EH (cell line): ENCODE measurements around the gene CHAD.

Source experiments
- DNase-seq: peaks from one replicate; pipeline ENCODE4 v3.0.0-alpha.2; 2015; ENCODE audit warnings: low read depth

Gene CHAD, protein sequence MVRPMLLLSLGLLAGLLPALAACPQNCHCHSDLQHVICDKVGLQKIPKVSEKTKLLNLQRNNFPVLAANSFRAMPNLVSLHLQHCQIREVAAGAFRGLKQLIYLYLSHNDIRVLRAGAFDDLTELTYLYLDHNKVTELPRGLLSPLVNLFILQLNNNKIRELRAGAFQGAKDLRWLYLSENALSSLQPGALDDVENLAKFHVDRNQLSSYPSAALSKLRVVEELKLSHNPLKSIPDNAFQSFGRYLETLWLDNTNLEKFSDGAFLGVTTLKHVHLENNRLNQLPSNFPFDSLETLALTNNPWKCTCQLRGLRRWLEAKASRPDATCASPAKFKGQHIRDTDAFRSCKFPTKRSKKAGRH

DNA sequence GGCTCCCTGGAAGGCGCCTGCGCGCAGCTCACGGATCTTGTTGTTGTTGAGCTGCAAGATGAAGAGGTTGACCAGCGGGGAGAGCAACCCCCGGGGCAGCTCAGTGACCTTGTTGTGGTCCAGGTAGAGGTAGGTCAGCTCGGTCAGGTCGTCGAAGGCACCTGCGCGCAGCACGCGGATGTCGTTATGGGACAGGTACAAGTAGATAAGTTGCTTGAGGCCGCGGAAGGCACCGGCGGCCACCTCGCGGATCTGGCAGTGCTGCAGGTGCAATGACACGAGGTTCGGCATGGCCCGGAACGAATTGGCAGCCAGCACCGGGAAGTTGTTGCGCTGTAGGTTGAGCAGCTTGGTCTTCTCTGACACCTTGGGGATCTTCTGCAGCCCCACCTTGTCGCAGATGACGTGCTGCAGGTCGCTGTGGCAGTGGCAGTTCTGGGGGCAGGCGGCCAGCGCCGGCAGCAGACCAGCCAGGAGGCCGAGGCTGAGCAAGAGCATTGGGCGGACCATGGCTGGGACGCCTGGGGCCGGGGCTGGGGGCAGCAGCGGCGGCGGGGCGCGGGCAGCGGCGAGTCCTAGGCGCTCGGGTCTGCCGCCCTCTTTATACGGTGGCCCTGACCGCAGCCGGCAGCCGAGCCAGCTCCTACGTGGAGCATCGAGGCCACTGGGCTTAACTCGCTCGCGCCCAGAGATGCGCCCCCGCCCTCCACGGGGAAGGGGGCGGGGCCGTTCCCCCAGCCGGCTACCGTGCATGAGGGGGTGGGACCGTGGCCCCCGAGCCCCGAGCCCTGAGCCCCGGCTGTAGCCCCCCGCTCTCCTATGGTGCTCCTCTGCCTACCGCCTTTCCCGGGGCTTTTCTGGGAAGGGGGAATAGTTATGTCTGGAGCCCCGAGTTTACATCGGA lies at the start of gene CHAD:
Gene CHAD, minus strand, starts transcription at position 577 of the 904 bp plus-strand sequence. Its CDS starts 67 bp downstream, at position 510.
- DNase-seq = peak; percentile 30

DNA sequence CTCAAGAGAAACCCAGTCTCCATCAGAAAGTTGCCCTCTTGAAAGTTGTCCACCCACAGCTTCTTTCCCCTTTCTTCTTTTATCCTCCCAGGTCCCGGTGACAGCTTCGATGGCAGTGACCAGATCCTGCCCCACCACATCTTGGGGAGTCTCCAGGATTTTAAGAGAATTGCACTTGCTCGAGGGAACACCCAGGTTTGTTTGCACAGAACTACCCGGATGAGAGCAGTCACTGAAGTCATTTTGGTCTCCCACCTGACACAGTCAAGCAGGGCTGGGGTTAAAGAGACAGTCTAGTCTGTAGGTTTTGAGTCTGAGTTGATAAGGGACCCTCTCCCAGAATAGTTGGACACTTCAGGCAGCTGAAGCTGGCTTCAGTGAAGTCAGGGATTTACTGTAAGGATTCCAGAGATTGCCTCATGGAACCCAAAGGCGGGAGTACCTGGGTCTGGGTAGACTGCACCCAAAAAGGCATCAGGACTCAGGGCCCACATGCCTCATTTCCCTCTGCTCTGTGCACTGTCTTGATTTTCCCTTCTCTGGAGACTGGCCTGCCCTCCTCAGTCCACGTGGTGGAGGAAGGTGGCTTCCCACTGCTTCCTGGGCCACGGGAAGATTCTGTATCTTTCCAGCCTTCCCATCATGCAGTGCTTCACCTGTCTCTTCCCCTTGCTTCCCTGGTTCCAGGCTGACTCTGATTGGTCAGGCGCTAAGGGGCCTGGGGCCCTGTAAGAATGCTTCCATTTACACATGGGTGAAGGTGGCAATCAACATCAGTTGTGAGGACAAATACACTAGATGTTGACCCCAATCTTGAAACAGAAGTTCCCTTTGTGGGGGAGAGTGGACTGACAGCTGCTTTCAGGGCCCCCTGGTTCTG lies 49.1 kb upstream of the CHAD start:
- DNase-seq = no peak

DNA sequence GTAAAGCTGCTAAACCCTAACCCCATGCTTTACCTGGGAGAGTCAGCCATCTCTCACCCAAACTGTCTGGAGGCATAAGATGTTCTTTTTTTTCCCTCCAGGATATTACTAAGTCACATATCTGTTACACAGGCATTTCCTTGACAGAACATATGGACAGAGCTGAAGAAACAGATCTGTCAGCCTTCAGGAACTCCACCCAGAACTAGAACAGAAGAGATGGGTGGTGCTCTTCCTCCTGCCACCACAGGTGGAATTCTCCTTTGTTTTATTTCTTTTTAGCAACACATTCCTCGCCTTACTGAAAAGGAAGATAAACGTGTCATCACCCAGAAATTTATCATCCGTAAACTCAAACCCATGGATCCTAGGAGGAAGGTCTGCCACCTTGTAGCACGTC lies 48.3 kb upstream of the CHAD start:
- no peak for DNase-seq

DNA sequence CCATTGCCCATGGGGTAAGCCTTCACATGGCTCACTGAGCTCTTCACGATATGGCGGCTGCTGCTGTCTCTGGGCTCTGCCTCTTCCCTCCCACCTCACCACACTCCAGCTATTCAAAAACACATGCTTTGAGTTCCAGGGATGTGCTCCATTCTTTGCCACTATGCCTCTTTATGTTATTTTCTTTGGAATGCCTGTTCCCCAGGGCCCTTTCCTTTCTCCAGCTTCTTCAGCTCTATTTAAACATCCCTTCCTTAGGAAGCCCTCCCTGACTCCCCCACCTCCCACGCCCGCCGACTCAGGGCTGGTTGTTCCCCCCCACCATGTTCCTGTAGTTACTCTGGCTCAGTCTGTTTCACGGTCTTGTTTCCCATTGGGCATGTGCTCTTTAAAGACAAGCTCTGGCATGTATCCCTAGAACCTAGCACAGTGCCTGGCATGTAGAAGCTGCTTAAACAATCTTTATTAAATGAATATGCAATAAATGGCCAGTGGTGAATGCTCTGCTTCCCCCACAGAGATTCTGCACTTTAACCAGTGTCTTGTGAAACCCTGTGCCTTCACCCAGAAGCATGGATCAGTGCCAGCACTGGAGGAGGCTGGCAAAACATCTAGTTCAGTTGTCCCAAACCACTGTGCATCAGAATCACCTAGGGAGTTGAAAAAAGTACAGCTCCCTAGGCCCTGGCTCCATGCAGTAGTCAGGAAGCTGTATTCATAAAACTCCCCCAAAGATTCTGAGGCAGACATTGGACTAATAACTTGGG lies 46.4 kb upstream of the CHAD start:
- peak; percentile 70 for DNase-seq

DNA sequence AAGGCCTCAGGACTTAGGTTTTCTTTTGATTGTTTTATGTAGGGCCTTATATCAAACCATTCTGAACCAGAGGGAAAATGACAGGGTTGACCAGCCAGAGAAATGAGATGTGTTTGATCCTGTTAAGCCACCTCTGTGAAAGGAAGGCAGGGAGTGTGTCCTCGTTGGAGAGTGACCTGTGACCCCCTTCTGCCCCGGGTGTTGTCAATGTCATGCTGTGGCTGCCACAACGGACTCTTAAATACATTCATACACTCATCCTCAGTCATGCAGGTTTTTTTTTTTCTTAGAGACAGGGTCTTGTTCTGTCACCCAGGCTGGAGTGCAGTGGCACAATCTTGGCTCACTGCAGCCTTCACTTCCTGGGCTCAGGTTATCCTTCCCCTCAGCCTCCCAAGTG lies 45.7 kb upstream of the CHAD start:
- no peak for DNase-seq

DNA sequence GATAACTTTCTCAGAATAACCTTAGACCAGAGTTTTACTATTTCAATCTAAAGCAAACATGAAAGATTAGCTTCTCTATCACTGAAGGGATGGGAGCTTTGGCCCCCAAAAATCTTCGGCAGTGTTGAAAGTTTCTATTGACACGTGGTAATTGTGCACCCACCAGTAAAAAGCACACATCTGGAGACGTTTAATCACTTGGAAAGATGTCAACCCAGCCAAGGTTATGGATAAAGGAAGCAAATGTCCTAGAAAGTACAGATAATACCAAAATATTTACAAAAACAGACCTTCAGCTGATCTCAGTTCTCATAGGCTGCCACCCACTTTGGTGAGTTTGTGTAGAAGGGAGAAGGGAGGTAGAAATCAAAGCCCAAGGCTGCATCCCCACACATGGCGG lies 44.8 kb upstream of the CHAD start:
- DNase-seq = no peak

DNA sequence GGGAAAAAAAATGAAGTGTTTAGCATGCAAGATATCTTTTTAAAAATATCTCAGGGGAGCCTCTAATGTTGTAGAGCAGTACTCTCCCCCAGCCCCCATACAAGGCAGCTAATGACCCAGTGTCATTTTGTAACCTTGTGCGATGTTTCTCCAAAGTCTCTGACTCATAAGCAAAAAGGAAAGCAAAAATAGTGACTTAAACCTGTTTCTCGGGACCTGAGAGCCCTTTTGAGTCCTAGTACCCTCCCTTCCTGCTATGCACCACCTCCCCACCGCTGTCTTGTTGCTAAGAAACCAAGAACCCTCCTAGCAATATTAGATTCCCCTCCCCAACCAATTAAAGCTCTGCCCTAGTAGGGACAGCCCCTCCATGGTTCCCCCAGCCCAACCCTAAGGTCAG lies 42.4 kb upstream of the CHAD start:
- peak; percentile 41 for DNase-seq

DNA sequence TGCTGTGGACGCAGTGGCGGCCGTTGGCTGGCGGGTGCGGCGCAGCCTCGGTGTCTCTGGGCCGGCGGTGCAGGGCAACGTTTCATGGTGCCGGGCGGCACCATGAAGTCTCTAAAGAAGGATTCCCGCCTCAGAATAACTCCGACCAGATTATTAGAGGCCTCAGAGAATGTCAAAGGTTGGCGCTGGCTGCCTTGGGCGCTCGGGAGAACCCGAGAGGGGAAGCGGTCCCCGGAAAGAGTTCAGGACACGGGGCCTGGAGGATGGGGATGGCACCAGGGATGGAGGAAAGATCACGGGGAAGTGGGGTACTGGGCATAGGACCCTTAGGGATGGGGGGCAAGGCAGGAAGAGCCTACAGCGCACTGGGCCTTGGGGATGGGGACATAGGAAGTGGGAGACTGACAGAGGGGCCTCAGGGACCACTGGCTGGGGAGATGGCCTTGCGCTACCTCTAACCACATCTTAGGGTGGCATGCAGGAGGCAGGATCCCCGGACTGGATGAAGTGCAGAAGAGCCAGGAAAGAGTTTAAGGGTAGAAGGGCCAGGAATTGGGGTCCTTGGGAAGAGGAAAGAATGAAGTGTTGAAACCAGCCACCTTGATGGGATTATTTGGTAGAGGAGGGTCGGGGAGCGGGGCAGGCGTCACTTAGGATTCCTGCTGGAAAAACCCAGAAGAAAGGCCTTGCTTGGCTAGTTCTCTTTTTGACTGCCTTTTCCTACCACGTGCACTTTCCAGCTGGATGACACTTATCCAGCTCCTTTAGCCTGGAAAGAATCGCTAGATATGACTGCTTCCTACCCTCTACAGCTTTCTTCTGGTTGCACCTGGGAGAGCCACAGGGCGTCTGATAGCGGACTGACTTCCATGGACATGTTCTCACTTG lies 40.1 kb upstream of the CHAD start:
- no peak for DNase-seq

DNA sequence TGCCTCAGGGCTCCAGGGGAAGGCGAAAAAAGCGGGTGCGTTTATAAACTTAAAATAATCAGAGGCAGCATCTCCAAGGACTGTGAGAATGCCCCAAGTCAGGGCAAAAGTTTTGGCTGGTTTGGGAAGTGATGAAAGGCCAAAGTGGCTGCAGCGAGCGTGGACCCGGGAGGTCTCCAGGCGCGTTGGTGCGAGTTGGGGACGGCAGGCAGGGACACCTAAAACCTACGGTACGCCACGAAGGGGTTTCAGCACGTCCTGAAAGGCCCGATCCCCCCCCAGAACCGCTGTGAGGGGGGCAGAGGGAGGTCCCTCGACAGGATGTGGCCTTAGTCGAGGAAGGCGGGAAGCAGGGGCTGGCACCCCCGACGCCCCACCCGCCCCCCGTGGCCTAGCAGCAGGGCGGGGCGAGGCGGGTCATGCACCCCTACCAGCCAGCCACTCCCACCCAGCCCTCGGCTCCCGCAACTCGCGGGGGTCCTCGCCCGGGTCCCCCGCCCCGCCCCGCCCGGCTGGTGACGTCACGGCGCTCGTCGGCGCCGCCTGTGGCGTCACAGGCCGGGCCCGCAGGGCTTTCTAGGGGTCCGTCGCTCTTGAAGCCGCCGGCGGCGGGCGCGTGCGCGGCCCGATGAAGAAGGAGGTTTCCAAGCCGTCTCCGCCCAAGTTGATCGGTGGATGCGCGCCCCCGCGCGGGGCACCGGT lies 39.3 kb upstream of the CHAD start, which contains the start of gene MYCBPAP:
Gene MYCBPAP, plus strand, starts transcription at position 569 of the 702 bp plus-strand sequence. CDS start 236 bp downstream, outside the sequence.
- DNase-seq = peak; percentile 74

DNA sequence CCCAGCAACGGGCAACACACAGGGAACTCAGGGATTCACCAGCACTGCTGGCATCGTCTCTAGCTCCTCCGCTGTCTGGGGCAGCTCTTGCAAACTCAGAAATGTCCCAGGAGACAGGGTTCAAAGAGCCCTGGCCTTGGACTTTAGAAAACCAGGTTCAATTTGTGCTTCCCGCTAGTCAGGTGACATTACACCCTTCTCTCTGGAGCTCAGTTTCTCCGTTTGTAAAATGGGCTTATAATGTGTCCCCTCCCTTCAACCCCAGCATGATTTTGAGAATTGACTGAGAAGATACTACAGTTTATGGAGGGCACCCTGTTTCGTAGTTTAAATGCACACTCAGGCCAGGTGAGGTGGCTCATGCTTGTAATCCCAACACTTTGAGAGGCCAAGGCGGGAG lies 37.6 kb upstream of the CHAD start:
- no peak for DNase-seq

DNA sequence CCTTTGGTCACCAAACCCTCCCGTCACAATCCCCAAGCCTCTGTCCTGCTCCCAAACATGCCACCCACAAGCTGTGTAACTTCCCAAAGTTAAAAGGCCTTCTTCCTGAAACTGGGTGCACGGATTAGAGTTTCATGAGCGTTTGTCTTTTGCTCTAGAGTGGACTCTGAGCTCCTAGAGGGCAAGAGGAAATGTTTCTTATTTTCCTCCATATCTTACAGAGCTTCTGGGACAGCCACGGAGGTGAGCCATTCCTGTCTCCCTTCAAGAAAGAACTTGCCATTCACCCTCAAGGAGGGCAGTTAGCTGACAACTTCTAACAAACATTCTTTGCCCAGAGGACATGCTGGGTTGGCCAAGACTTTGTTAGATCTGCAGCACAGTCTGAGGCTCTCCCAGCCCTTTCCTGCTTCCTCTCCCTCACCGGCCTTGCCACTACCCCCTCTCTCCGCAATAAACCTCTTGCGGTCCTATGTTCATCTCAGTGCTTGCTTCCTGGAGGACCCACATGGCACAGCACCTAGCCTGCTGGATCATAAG lies 37.0 kb upstream of the CHAD start:
- DNase-seq = no peak

DNA sequence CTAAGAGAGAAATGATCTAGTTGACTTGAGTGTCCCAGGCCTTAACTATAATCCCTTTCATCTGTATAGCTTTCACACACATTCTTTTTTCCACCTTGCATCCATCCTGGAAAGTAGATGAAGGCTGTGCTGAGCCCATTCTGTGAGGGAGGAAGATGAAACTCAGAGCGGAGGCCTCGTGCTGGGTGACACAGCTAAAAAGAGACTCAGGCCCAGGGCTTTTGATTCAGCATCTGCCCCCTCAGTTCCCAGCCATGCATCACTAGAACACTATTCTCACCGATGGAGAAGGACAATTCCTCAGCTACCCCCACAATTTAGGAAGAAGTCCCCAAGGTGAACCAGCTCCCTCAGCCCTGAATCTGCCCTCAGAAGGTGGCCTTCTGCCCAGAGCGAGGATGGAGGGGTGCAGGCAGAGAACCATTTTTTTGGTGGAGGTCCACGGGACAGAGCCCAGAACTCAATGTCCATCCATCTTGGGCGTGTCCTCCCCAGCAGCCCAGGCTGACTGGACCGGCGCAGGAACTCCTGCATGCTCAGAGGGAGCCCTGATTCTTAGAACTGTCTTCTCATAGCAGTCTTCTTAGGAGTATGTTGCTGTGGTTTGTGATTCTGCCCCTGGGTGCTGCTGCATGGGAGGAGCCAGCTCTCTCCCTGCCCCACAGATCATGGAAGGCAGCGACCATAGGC lies 33.8 kb upstream of the CHAD start:
- no peak for DNase-seq

DNA sequence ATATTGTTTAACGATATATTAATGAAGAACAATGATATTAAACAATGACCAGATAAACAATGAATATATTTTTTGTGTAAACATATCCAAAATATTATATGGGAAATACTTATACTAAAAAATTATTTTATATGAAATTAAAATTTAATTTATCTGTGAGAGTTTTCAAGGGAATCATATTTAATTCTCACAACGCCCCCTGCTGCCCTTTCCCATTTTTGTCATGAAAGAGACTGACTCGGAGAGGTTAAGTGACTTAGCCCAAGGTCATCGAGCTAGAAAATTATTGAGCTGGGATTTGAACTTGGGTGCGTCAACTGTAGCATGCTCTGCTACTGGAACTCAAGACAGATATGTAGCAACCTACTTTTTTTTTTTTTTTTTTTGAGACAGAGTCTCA lies 32.4 kb upstream of the CHAD start:
- DNase-seq = peak; percentile 30

DNA sequence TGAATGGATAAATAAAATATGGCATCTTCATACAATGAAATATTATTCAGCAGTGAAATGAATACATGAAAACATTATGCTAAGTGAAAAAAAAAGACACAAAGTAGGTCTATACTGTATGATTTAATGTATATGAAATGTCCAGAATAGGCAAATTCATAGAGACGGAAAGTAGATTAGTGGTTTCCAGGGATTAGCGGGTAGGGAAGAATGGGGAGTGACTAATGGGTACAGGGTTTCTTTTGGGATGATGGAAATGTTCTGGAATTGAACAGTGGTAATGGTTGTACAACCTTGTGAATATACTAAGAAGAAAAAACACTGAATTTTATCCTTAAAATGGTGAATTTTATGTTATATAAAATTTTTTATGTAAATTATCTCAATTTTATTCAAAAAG lies 31.0 kb upstream of the CHAD start:
- no peak for DNase-seq

DNA sequence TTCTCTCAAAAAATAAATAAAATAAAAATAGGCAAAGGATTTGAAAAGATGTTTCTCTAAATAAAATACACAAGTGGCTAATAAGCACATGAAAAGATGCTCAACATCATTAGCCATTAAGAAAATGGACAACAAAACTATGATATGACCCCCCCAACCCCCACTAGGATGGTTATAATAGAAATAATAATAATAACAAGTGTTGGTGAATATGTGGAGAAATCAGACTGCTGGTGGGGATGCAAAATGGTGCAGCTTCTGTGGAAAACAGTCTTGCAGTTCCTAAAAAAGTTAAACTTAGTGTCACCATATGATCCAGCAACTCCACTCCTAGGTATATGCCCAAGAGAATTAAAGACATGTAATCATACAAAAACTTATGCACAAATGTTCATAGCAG lies 30.6 kb upstream of the CHAD start:
- no peak for DNase-seq

DNA sequence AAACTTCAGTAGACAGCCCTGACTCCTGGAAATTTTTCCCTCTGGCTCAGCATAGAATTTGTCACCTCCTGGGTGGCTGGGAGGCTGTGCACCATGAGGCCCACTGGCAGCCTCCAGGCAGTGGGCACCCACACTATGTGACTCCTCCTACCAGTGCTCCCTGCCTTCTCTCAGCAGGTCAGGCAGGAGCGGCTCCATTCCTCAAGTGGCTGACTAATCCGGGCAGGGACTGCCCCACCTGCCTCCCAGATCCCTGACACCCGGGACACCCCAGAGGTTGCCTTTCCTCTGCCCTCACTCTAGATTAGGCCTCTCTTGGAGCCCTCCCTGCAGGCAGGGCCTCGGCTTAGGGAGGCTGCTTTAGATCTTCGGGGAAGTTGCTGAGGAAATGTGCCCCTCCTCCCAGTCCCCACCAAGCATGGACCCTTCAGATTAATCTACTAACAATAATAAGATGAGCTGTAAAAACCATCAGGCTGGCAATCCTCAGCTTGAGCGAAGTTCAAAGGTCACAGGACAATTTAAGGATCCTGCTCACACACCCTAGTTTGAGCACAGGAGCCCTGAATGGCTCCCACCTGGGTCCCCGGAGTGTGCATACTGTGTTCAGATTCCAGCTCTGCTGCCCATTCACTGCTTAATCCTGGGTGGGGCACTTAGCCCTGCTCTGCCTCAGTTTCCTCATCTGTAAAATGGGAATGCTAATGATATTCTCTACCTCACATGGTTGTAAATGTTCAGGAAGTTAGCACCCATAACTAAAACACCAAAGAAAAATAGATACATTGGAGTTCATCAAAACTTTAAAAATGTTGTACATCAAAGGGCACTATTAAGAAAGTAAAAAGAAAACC lies 29.6 kb upstream of the CHAD start:
- no peak for DNase-seq

DNA sequence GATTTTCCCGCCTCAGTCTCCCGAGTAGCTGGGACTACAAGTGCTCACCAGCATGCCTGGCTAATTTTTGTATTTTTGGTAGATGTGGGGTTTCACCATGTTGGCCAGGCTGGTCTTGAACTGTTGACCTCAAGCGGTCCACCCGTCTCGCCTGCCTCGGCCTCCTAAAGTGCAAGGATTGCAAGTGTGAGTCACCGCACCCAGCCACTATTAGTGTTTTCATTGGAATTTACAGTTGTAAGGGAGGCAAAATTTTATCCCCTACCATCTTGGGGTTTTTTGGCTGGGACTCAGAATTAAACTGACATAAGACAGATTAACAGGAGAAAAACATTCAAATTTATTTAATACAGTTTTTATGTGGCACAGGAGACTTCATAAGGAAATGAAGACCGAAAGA lies 27.2 kb upstream of the CHAD start:
- DNase-seq = peak; percentile 80
